Activated B cell treated with CpG ODN at 0.5 μM for 24 hours (primary cell): ENCODE data around the gene NCKAP5. TPM values are rescaled to one million over a fixed set of nuclear protein-coding genes. Genes with fewer than 3 reads are reported as not detected.

ENCODE experiments used
- ATAC-seq: fragments of 200-7000 bp; cut with Tn5 transposase; one replicate; pipeline ENCODE4 v1.10.0; 2021; ENCODE audit warnings: low read depth, mild to moderate bottlenecking, moderate library complexity
- CTCF ChIA-PET: fragments of 350-600 bp; sonication (Branson Sonifier 250); formaldehyde crosslinking; loops from one replicate; lab custom pipeline; 2021; ENCODE audit warnings: antibody characterized with exemption; lab: Charles Lee
- POLR2A ChIA-PET: fragments of 350-600 bp; sonication (Branson Sonifier 250); formaldehyde crosslinking; loops from one replicate; lab custom pipeline; 2021; ENCODE audit warnings: antibody characterized with exemption; lab: Charles Lee
- DNase-seq: peaks from one replicate; pipeline ENCODE4 v3.0.0; 2022
- H3K27ac Mint-ChIP-seq: one replicate; pipeline ENCODE4 v1.8.0; 2020; ENCODE audit warnings: mixed read lengths
- H3K27me3 Mint-ChIP-seq: one replicate; pipeline ENCODE4 v1.8.0; 2021; ENCODE audit warnings: mixed read lengths
- H3K36me3 Mint-ChIP-seq: one replicate; pipeline ENCODE4 v1.8.0; 2021; ENCODE audit warnings: low read depth, mixed read lengths
- H3K4me1 Mint-ChIP-seq: one replicate; pipeline ENCODE4 v1.8.0; 2021; ENCODE audit warnings: mixed read lengths
- H3K4me3 Mint-ChIP-seq: one replicate; pipeline ENCODE4 v1.8.0; 2020; ENCODE audit warnings: mild to moderate bottlenecking, mixed read lengths
- H3K9me3 Mint-ChIP-seq: one replicate; pipeline ENCODE4 v1.8.0; 2020; ENCODE audit warnings: mixed read lengths
- intact Hi-C: fragments of 100-400 bp; cut with micrococcal nuclease; formaldehyde crosslinking; loops from one replicate; pipeline ENCODE4 v1.15.1; 2024
- total RNA-seq: library from RNA; stranded (reverse); gene quantifications from 2 replicates; pipeline ENCODE4 v1.2.3, GENCODE V29; 2022
- TF ChIP-seq, protein P1 (sequence below): fragments of 200-600 bp; IDR thresholded peaks from one replicate; pipeline ENCODE4 v1.8.0; 2022; ENCODE audit warnings: antibody characterized with exemption, mild to moderate bottlenecking

The NCKAP5 gene
- total RNA-seq, 1 donor from 2014 or later = not detected

GRCh38 chr2:133362061-133362476 is 206.2 kb downstream of the NCKAP5 start:
- ATAC-seq (no peak), DNase-seq (no peak)
- Mint-ChIP-seq H3K27me3 (no peaks in the 10 kb centered on the region), H3K4me3 (no peak overlapping the region), H3K9me3 (no peaks in the 10 kb centered on the region), H3K4me1 (no peaks in the 10 kb centered on the region), H3K27ac (no peak overlapping the region), H3K36me3 (no peaks in the 10 kb centered on the region)
- ChIA-PET CTCF (no interaction called here), POLR2A (no interaction called here)
- intact Hi-C loops = no loop called here
- TF ChIP-seq, protein P1, sequence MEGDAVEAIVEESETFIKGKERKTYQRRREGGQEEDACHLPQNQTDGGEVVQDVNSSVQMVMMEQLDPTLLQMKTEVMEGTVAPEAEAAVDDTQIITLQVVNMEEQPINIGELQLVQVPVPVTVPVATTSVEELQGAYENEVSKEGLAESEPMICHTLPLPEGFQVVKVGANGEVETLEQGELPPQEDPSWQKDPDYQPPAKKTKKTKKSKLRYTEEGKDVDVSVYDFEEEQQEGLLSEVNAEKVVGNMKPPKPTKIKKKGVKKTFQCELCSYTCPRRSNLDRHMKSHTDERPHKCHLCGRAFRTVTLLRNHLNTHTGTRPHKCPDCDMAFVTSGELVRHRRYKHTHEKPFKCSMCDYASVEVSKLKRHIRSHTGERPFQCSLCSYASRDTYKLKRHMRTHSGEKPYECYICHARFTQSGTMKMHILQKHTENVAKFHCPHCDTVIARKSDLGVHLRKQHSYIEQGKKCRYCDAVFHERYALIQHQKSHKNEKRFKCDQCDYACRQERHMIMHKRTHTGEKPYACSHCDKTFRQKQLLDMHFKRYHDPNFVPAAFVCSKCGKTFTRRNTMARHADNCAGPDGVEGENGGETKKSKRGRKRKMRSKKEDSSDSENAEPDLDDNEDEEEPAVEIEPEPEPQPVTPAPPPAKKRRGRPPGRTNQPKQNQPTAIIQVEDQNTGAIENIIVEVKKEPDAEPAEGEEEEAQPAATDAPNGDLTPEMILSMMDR = no peak

GRCh38 chr2:133360882-133361281 is 207.4 kb downstream of the NCKAP5 start:
- Mint-ChIP-seq H3K4me3 (no peak overlapping the region), H3K4me1 (no peaks in the 10 kb centered on the region), H3K36me3 (no peaks in the 10 kb centered on the region), H3K9me3 (no peaks in the 10 kb centered on the region), H3K27me3 (no peaks in the 10 kb centered on the region), H3K27ac (no peak overlapping the region)
- DNase-seq (no peak), ATAC-seq (no peak)
- TF ChIP-seq, protein P1 = no peak
- ChIA-PET POLR2A (no interaction called here), CTCF (no interaction called here)
- intact Hi-C loops = no loop called here

DNA sequence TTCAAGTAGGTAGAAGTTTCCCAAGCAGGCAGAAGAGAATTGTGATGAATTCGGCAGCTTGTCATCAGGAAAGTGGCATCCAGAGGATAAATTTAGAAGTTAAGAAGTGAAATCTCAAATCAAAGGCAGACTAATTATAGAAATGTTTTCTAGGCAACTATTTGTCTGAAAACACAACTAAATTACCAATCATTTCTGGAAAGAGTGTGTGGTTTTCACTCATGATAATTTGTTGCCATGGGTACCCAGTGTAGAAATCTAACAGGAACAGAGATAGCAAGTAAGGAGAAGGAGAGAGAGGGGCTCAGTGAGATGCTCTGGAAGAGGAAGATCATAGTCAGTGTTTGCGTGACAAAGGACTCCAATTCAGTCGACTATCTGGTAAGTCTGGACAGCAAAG is 208.1 kb downstream of the NCKAP5 start:
- ATAC-seq = no peak
- H3K4me1 Mint-ChIP-seq = no peaks in the 10 kb centered on the region
- TF ChIP-seq, protein P1 = no peak

GRCh38 chr2:133352719-133353118 is 215.5 kb downstream of the NCKAP5 start:
- POLR2A ChIA-PET = no interaction called here
- H3K27me3 Mint-ChIP-seq = no peaks in the 10 kb centered on the region
- no peak for ATAC-seq
- H3K27ac Mint-ChIP-seq = no peak overlapping the region
- CTCF ChIA-PET = no interaction called here
- DNase-seq = no peak
- H3K4me1 Mint-ChIP-seq = no peaks in the 10 kb centered on the region
- intact Hi-C loops = no loop called here
- TF ChIP-seq, protein P1 = no peak
- H3K9me3 Mint-ChIP-seq = no peaks in the 10 kb centered on the region
- no peaks in the 10 kb centered on the region for H3K36me3 Mint-ChIP-seq
- no peak overlapping the region for H3K4me3 Mint-ChIP-seq

More for the DNA sequence above, 208.1 kb downstream of the NCKAP5 start:
- H3K36me3 Mint-ChIP-seq = no peaks in the 10 kb centered on the region
- no peaks in the 10 kb centered on the region for H3K9me3 Mint-ChIP-seq
- no peak for DNase-seq
- H3K27me3 Mint-ChIP-seq = no peaks in the 10 kb centered on the region
- no peak overlapping the region for H3K4me3 Mint-ChIP-seq
- ChIA-PET POLR2A (no interaction called here), CTCF (no interaction called here)
- no peak overlapping the region for H3K27ac Mint-ChIP-seq
- intact Hi-C loops = no loop called here

DNA sequence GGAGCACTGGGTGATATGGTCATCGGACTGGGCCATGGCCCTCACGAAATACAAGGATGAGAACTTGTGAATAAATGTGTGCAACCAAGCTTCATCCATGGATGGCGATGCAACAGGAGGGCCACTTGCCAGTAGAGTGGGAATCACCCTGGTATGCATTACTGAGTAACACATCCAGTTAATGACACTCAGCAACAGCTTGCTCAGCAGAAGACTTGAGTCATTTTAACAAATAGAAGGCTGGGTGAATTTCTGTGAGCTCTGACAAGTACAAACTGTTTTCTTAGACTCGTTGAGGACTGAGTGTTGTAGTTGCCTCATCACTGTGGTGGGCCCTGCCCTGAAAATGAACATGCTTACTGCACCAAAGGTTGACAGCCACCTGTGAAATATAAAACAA is 221.6 kb downstream of the NCKAP5 start:
- DNase-seq (no peak), ATAC-seq (no peak)
- H3K36me3 Mint-ChIP-seq = no peaks in the 10 kb centered on the region
- CTCF ChIA-PET = no interaction called here
- H3K27ac Mint-ChIP-seq = no peak overlapping the region
- H3K9me3 Mint-ChIP-seq = no peaks in the 10 kb centered on the region
- H3K4me3 Mint-ChIP-seq = no peak overlapping the region
- H3K27me3 Mint-ChIP-seq = no peaks in the 10 kb centered on the region
- intact Hi-C loops = no loop called here
- POLR2A ChIA-PET = no interaction called here
- TF ChIP-seq, protein P1 = no peak
- H3K4me1 Mint-ChIP-seq = no peaks in the 10 kb centered on the region
